ACC112 (cell line): ENCODE measurements around the gene RERE.

Experiments
- H2AFZ ChIP-seq: fragments of 200-600 bp; sonication (generic); one replicate; pipeline ENCODE4 v1.6.0; 2017; ENCODE audit warnings: antibody characterized with exemption, low read length; ENCODE audit not compliant: unreplicated experiment
- H3K27ac ChIP-seq: fragments of 200-600 bp; sonication (generic); 2 replicates; pipeline ENCODE4 v1.5.1; 2014; ENCODE audit warnings: low read depth, mild to moderate bottlenecking, antibody characterized with exemption, low read length, moderate library complexity
- H3K27me3 ChIP-seq: fragments of 200-600 bp; sonication (generic); 2 replicates; pipeline ENCODE4 v1.6.1; 2014; ENCODE audit warnings: mild to moderate bottlenecking, antibody characterized with exemption, low read length, moderate library complexity, mixed read lengths; ENCODE audit not compliant: insufficient read depth
- H3K36me3 ChIP-seq: fragments of 200-600 bp; sonication (generic); 2 replicates; pipeline ENCODE4 v1.6.1; 2016; ENCODE audit warnings: mild to moderate bottlenecking, antibody characterized with exemption, low read length, moderate library complexity, mixed read lengths; ENCODE audit not compliant: insufficient read depth
- H3K4me1 ChIP-seq: fragments of 200-600 bp; sonication (generic); one replicate; pipeline ENCODE4 v1.6.1; 2016; ENCODE audit warnings: low read length, mixed read lengths; ENCODE audit not compliant: insufficient read depth, unreplicated experiment, control insufficient read depth
- H3K4me3 ChIP-seq: fragments of 200-600 bp; sonication (generic); 2 replicates; pipeline ENCODE4 v1.5.1; 2014; ENCODE audit warnings: mild to moderate bottlenecking, low read depth, low read length
- H3K79me2 ChIP-seq: fragments of 200-600 bp; sonication (generic); one replicate; pipeline ENCODE4 v1.6.0; 2016; ENCODE audit warnings: low read length; ENCODE audit not compliant: control insufficient read depth, unreplicated experiment, insufficient read depth

The RERE gene

DNA sequence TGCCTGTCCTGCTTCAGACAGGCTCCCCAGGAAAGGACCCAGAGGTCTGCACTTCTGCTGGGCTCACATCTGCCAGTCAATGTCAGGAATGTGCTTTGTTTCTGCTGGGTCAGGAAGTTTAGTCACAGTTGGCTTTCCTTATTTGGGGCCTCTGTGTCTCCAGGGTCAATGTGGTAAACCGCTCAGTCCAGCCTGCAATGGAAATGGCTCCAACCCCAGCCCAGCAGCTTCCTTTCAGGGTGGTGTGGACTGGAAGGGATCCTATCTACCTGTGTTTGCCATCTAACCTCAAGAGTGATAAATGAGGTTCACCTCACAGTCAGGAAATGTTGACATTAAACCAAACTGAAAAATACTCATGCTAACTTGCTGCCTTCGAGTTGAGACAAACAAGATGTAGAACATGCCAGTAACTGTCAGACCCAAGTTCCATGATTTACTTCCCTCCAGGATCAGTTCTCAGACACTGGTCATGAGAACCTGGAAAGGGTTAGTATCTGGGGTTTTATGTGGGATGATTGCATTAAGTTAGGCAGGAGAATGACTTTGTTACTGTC lies 40.8 kb upstream of the RERE start:
- H3K36me3 ChIP-seq, result peaks cover 36% of the 10 kb centered on the region
- H3K4me3 ChIP-seq, result no peak overlapping the region

DNA sequence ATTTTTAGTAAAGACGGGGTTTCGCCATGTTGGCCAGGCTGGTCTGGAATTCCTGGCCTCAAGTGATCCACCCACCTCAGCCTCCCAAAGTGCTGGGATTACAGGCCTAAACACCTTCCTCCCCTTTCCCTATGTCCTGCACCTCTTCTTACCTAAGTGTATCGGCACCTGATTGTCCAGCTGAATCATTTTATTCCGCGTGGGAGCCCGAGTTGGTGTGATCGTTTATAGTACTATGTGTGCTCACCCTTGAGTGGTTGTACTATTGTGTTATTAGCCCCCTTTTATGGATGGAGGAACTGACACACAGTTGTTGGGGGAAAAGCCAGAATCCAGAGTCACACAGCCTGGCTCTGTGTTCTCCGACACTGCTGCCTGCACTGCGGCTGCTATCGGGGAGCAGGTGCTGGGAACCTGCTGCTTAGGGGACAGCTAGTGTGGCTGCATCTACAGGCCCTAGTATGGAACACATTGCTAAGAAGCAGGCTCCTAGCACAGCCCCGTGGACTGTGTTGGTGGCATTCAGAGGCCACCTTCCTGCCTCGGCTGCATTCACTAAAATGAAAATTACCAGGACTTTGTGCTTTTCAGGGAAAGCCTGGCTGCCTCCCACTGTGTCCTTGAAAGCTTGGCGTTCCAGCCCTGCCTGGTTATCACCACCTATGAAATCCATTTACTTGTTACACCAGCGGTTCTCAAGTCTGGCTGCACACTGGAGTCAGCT lies 39.4 kb upstream of the RERE start:
- H2AFZ ChIP-seq, result no peak overlapping the region
- no peak overlapping the region for H3K4me3 ChIP-seq
- H3K27ac ChIP-seq, result no peak overlapping the region
- H3K79me2 ChIP-seq, result no peaks in the 10 kb centered on the region
- H3K4me1 ChIP-seq, result peaks cover 32% of the 10 kb centered on the region
- H3K36me3 ChIP-seq, result peaks cover 25% of the 10 kb centered on the region
- H3K27me3 ChIP-seq, result no peaks in the 10 kb centered on the region

More for the DNA sequence above, 40.8 kb upstream of the RERE start:
- Histone ChIP-seq H3K79me2 (peaks cover 2% of the 10 kb centered on the region), H2AFZ (no peak overlapping the region), H3K27me3 (no peaks in the 10 kb centered on the region), H3K27ac (peak overlapping the region; percentile 21; the same call in 1 of the 2 replicates), H3K4me1 (peaks cover 44% of the 10 kb centered on the region)

DNA sequence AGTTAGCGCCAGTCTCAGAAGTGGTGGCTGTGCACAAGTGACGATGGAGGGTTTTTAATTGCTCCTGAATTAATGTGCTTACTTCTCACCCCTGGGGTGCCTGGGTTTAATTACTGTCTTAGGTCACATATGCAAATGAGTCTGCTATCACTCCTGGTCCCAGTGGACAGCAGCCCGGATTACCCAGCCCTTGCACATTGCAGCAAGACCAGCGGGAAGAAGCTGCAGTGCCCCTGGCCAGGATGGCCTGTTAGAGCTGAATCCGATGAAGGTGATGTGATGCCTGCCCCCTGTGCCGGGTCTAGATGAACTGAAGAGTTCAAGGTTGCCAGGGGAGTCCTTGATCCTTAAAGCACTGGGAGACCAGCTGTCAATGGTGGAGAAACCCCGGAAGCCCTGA lies 36.8 kb upstream of the RERE start:
- Histone ChIP-seq H3K79me2 (no peaks in the 10 kb centered on the region), H3K4me1 (peaks cover 14% of the 10 kb centered on the region), H3K4me3 (no peak overlapping the region), H3K27ac (no peak overlapping the region), H3K27me3 (no peaks in the 10 kb centered on the region), H3K36me3 (0 out of 2 replicates have a peak, but pooled peaks cover 6% of the 10 kb centered on the region), H2AFZ (no peak overlapping the region)

DNA sequence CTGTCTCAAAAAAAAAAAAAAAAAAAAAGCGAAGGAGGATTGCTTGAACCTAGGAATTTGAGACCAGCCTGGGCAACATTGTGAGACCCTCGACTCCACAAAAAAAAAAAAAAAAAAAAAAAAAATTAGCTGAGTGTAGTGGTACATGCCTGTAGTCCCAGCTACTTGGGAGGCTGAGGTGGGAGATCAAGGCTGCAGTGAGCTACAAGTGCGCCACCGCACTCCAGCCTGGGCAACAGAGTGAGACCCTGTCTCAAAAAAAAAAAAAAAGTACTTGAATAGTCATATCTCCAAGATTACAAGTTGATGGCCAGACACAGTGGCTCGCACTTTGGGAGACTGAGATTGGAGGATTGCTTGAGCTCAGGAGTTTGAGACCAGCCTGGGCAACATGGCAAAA lies 33.6 kb upstream of the RERE start:
- no peak overlapping the region for H2AFZ ChIP-seq
- H3K27me3 ChIP-seq, result no peaks in the 10 kb centered on the region
- peaks cover 3% of the 10 kb centered on the region for H3K4me1 ChIP-seq
- H3K36me3 ChIP-seq, result no peaks in the 10 kb centered on the region
- no peak overlapping the region for H3K27ac ChIP-seq
- H3K79me2 ChIP-seq, result no peaks in the 10 kb centered on the region
- no peak overlapping the region for H3K4me3 ChIP-seq

DNA sequence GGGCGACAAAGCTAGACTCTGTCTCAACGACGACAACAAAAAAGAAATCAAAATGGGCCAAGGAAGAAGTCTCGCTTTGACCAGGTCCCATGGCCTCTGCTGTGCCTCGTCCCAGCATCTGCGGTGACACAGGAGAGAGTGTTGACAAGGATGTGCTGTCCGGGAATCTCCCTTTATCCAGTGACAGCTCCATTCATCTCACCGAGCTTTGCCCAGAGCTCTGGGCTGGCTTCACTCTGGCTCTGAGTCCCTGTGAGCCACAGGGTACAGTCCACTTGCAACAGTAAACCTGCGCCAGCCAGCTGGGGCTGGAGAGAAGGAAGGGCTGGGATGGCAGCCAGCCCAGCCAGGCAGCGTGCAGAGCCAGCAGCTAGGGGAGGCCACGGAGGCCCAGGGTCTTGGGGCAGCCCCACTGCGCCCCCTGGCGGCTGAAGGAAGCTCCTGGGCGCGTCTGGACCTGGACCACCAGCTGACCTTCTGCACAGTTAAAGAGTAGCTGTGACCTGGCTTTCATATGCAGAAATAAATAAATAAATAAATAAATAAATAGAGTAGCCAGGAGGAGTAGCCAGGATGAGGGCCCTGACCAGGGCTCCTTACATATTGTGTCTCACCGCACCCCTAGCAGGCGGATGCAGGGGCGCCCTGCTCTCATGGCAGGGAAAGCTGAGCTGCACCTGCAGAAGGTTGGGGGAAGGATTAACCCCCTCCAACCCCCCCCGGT lies 31.4 kb upstream of the RERE start:
- no peak overlapping the region for H3K4me3 ChIP-seq
- no peak overlapping the region for H2AFZ ChIP-seq
- peaks cover 3% of the 10 kb centered on the region for H3K4me1 ChIP-seq
- no peak overlapping the region for H3K27ac ChIP-seq
- H3K27me3 ChIP-seq, result 0 out of 2 replicates have a peak, but pooled peaks cover 5% of the 10 kb centered on the region
- H3K36me3 ChIP-seq, result no peaks in the 10 kb centered on the region
- no peaks in the 10 kb centered on the region for H3K79me2 ChIP-seq

DNA sequence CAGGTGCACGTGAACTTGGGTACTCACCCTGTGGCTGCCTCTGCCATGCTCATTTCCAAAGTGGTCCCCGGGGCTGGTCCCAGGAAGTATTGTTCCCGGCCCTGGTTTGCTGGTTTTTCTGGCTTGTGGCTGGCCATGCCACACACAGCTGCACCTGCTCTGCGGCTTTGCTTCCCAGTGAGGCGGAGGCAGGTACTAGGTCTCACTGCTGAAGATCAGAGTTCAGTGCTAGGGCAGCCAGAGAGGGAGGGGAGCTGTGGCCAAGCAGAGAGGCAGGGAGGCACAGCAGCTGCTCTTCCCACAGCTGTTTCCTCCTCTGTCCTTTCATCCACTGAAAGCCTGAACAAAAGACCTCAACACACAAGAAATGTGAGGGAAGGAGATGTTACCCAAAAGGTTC lies 30.6 kb upstream of the RERE start:
- Histone ChIP-seq H3K79me2 (no peaks in the 10 kb centered on the region), H2AFZ (no peak overlapping the region), H3K36me3 (no peaks in the 10 kb centered on the region), H3K27ac (no peak overlapping the region), H3K4me3 (no peak overlapping the region), H3K27me3 (peaks cover 5% of the 10 kb centered on the region; the same call in 1 of the 2 replicates), H3K4me1 (peaks cover 3% of the 10 kb centered on the region)

DNA sequence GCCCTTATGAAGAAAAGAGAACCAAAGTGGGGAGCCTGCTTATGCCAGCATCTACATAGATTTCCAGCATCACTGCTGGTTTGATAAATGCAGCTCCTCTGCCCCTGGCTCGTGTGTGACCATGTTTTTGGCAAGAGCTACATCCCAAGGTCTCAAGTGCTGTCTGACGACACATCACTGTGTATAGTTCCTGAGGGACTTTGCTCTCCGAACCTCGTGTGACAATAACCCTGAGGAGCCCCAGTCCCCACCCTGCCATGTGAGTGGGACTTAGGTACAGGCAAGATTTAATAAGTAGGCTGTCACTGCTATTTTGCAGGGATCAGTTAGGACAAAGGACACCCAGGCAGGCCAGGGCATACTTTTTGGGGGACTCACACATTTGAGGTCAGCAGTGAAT lies 28.8 kb upstream of the RERE start:
- Histone ChIP-seq H3K4me3 (no peak overlapping the region), H3K4me1 (peaks cover 3% of the 10 kb centered on the region), H3K79me2 (no peaks in the 10 kb centered on the region), H2AFZ (no peak overlapping the region), H3K36me3 (no peaks in the 10 kb centered on the region), H3K27ac (no peak overlapping the region), H3K27me3 (peaks cover 5% of the 10 kb centered on the region; the same call in 1 of the 2 replicates)

DNA sequence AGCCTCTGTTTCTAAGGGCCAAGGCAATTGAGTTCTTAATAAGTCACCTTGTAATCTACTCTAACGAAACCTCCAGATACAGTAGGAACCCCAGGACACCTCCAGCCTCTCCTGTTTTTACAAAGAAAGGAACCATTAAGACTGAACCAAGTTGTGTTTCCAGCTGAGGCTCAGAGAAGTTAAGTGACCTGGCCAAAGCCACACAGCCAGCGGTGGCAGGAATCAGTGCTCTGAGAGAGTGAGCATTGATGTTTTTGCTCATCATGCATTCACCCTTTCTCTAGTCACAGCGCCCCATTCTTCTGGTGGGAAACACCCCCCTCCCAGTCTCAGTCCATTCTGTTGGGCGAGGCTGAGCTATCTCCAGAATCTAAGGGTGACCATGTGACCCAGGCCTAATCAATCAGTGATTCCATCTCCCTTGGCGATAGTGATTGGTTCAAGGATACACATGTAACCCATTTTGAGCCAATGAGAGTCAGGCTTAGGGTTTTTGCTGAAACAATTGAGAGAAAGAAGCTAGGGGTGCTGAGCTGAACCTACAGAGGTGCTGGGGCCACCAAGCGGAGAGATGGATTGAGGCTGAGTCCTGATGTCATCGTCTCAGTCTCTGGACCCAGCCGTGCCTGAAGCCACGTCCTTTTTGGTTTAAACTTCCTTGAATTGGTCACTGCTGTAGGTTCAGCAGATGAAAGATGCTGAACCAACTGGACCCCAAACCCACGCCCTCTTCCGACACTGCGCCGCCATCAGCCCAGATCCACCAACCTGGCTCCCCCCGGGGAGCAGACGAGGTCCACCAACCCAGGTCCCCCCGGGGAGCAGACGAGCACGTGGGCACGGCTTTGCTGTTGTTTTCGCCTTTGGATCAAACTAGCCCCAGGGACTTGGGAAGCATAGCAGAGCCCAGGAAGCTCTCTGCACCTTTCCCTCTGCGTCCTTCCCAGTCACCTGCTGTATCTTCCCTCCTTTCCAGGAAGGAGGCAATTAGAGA lies 28.0 kb upstream of the RERE start:
- Histone ChIP-seq H3K27ac (no peak overlapping the region), H3K4me1 (peaks cover 3% of the 10 kb centered on the region), H3K36me3 (no peaks in the 10 kb centered on the region), H3K4me3 (no peak overlapping the region), H3K27me3 (peaks cover 5% of the 10 kb centered on the region; the same call in 1 of the 2 replicates), H3K79me2 (no peaks in the 10 kb centered on the region), H2AFZ (no peak overlapping the region)

DNA sequence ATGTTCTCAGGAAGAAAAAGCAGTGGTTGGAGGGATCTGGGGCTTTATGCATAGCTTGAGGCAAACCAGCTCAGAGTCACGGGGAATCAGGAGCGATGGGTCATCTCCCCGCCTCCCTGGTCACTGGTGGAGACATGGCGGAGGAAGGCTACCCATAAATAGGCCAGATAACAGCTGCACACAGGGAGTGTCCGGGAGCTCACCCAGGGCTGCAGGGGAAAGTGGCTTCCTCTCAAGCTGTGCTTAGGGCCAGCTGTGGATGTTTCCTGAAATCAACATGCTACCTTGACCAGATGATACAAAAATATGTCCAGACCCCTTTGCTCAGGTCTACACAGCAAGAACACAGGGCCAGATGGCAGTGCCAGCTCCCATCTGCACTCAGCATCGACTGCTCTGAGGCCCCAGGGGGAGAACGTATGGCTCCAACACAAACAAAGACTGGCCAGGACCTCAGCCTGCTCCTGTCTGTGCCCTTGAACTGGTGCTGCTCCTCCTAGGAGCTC lies 27.1 kb upstream of the RERE start:
- Histone ChIP-seq H3K4me3 (no peak overlapping the region), H3K79me2 (no peaks in the 10 kb centered on the region), H3K4me1 (peaks cover 3% of the 10 kb centered on the region), H2AFZ (no peak overlapping the region), H3K27ac (no peak overlapping the region), H3K27me3 (peaks cover 5% of the 10 kb centered on the region; the same call in 1 of the 2 replicates), H3K36me3 (no peaks in the 10 kb centered on the region)

DNA sequence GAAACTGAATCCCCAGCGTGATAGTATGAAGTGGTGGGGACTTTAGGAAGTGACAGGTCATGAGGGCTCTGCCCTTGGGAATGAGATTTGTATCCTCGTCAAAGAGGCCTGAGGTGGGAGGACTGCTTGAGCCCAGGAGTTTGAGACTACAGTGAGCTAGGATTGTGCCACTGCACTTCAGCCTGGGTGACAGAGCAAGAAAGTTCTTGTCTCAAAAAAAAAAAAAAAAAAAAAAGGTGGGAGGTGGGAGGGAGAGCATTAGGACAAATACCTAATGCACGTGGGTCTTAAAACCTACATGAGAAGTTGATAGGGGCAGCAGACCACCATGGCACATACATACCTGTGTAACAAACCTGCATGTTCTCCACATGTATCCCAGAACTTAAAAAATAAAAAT lies 24.0 kb upstream of the RERE start:
- no peaks in the 10 kb centered on the region for H3K4me1 ChIP-seq
- H3K79me2 ChIP-seq, result no peaks in the 10 kb centered on the region
- H3K36me3 ChIP-seq, result no peaks in the 10 kb centered on the region
- no peak overlapping the region for H3K4me3 ChIP-seq
- H2AFZ ChIP-seq, result no peak overlapping the region
- H3K27ac ChIP-seq, result no peak overlapping the region
- H3K27me3 ChIP-seq, result peaks cover 5% of the 10 kb centered on the region; the same call in 1 of the 2 replicates
